G401 (cell line): ENCODE results near the gene TBCD. TPM values are rescaled to one million over a fixed set of nuclear protein-coding genes. Genes with fewer than 3 reads are reported as not detected.
A peak's percentile ranks its signal among the peaks of the same experiment; 100 is the strongest.

Experiments used
- DNase-seq: peaks from one replicate; pipeline ENCODE4 v3.0.0-alpha.2; 2015; ENCODE audit warnings: low spot score
- in situ Hi-C: cut with HindIII; loops from 2 replicates; pipeline ENCODE4 v1.10.0; 2016; ENCODE audit warnings: low sequenced_read_pairs, mixed read lengths
- total RNA-seq: library from RNA; depleted of rRNA; stranded (reverse); fragments of >200 nt; shearing (Covaris generic); gene quantifications from 2 replicates; pipeline ENCODE4 v1.2.3, GENCODE V29; 2014

Gene TBCD
- total RNA-seq, 1 experiment from 2014 or later = 108 TPM

DNA sequence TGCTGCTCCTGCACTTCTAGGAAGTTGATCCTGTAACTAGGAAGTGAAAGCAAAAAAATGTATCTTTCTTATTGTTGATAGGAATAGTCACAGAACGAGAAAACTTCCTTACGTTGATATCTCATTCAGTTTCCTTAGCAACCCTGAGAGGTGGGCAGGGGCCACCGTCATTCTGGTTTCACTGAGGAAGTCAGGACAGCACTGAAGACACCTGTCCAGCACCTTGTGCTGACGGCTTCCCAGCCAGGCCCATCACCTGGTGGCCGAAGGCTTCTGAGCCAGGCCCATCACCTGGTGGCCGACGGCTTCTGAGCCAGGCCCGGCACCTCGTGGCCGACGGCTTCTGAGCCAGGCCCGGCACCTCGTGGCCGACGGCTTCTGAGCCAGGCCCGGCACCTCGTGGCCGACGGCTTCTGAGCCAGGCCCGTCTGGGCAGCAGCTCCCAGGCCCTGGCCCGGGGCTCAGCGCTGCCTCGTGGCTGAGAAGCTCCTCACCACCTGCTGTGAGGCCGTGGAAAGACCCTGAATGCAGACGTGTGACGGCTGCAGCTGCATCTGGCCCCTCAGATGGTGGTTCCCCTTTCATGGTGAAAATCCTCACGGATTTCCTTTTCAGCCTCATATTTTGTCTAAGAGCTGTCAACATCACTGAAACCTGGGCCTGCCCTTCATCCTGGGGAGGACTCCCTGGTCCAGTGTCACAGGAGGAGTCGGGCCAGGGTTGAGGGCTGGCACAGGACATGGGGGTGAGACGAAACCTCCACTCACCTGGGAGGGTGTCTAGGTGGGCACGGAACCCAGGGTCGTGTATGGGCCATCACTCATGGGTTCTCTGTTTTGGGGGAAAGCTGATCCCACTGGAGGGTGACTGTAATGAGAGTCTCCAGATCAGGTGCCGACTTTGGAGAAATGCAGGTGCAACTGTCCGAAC lies 121.0 kb downstream of the TBCD start:
- in situ Hi-C loops = loop anchor here (5.0 kb wide), 1 partner anchor 36 kb away; no protein-coding TSS in a partner anchor
- DNase-seq = no peak

DNA sequence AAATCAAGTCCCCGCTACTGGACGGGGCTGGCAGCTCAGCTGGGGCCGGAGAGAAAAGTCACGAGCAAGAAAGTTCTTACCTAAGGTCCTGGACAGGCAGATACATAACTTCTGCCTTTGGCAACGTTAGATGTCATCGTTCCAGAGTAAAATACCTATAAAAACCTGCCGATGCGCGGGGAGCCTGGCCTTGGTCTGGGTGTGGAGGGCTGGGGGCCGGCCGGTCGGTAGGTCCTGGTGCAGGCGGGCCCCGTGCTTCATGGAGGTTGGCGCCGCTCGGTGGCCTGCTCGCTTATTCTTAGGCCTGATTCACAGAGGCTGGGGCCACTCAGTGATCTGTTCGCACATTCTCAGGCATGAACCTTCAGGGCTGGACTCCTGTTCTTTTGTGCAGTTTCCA lies 121.7 kb downstream of the TBCD start:
- no peak for DNase-seq
- in situ Hi-C loops = loop anchor here (5.0 kb wide), 1 partner anchor 36 kb away; no protein-coding TSS in a partner anchor

DNA sequence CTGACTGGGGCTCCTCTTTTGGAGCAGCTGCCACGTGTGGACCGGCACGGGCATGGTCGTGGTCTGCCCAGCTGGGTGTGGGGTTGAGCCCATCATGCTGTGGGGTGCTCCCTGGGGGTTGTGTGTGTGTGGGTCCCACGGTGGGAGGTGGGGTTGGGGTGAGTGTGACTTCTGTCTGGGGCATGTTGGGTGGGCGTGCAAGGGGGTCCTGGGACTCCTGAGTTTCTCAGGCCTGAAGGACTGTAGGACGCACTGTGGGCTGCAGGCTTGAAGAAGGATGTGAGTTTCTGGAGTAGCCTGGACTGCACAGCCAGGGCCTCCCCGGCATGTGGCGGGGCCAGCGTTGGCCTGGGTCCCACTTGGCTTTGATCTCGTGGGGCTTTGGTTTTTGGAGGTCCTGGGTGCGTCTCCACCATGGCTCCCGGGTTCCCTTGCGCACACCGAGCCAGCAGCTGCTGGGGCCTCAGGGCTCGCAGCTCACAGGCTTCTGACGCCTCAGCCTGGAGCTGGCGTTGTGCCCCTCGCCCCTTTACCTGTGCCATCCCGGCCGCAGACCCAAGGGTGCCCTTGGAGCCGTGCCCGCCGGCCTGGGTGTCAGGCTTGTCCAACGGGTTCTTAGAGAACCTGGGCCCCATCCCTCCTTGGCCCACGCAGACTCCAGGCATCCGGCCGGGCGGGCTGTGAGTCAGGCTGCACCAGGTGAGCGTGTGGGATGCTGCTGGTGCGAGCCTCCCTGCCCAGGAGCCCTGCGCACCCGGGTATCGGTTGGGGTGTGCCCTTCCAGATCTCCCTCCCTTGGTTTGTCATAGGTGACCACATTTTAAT lies 122.4 kb downstream of the TBCD start:
- DNase-seq = no peak
- in situ Hi-C loops = loop anchor here (5.0 kb wide), 1 partner anchor 37 kb away; no protein-coding TSS in a partner anchor

DNA sequence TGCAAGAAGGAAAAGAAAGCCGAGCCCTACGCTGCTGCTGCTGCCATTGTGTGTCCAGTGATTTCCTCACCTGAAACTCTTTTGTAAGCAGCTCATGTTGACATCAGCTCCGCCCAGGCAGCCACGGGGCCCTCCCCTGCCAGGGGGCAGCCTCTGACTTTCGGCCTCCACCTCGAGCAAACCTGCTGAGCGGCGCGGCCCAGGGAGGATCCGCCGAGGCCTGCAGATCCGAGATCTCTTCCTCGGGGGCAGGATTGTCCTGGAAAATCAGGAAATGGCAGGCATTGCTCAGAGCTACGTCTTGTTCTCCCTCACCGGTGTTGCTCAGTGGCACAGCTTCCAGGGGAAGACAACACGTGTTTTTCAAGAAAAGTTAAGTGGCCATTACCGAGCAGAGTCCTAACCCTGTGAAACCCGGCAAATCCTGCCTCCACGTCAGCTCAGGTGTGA lies 123.6 kb downstream of the TBCD start:
- in situ Hi-C loops = no loop called here
- DNase-seq = no peak

DNA sequence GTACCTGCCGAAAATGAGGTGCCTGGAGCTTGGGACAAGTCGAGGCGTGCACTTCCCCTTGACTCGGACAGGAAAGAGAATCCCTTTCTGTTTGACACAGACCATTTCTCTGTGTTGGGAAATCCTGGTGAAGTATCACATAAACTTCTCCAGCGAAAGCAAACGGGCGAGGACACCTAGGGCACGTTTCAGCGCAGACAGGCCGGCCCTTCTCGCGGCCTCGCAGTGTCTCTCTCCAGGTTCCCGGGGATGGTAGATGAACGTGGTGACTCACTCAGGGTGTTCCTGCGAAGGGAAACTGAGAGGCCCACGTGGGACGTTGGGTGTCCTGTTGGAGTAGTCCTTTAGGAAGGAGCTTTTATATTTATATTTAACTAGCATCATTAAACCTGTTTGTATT lies 124.3 kb downstream of the TBCD start:
- DNase-seq = no peak
- in situ Hi-C loops = no loop called here

DNA sequence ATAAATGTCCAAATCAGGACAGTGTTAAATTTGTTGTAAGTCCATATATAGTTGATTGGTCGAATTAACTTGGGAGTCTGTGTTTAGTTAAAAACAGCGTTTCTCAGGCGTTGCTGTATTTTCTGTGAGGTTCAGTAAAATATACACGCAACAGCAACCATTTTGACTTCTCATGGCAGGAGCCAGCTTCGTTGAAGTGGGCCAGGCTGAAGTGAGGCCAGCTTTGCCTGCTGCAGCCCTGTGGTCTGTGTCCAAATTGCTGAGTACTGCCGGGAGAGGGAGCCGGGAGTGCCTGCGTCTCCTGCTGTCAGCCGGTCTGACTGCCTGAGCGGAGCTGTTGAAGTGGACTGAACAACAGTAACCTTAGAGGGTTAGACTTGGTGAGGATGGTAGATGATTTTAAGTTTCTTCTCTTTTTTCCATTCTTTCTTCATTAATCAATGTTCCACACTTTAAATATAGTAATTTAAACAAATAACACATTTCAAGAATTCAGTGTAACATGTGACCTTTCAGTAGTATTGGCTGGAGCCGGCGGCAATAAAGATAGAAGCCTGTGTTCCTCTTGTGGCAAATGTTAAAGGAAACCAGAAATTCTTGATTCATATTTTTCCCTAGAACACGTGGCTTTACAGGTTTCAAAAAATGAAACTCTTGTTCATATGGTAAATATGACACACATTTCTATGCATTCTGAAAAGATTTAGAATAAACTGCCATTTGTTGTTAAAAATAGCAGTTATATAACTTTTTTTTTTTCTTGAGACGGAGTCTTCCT lies 124.9 kb downstream of the TBCD start:
- in situ Hi-C loops = no loop called here
- peak; percentile 97 for DNase-seq

DNA sequence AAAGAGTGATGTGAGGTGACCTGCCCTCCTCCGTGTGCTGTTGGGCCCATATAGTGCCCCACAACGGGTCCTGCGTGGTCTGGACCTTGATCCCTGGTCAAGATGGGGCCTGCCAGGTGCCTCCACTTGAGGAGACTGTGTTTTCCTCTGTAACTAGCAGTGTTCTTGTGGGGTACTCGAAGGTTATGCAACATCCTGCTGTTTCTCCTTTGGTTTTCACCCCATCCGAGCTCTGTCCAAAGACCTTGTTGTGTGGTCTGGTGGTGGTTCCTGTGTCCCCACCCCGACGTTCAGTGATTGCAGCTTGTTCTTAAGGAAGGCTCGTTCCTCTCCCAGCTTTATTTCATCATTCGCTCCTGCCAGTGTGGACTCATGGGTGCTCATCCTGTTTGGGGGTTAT lies 126.7 kb downstream of the TBCD start:
- in situ Hi-C loops = no loop called here
- no peak for DNase-seq

DNA sequence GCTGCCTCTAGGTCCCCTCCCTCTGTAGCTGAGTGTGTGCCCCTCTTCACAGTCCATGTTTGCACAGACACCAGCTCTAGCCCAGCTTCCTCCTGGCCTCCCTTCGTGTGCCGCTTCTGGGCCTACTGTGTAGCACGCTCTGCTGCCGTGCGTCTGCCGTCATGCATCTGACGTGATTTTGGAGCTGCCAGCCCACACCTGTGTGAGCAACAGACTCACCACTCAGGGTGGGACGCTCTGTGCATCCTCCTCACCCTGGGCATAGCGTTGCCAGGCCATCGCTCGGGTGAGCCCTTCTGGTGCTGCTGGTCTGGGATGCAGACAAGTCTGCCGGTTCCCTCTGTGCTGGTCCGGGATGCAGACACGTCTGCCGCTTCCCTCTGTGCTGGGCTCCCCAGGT lies 127.4 kb downstream of the TBCD start:
- DNase-seq = no peak
- in situ Hi-C loops = no loop called here

DNA sequence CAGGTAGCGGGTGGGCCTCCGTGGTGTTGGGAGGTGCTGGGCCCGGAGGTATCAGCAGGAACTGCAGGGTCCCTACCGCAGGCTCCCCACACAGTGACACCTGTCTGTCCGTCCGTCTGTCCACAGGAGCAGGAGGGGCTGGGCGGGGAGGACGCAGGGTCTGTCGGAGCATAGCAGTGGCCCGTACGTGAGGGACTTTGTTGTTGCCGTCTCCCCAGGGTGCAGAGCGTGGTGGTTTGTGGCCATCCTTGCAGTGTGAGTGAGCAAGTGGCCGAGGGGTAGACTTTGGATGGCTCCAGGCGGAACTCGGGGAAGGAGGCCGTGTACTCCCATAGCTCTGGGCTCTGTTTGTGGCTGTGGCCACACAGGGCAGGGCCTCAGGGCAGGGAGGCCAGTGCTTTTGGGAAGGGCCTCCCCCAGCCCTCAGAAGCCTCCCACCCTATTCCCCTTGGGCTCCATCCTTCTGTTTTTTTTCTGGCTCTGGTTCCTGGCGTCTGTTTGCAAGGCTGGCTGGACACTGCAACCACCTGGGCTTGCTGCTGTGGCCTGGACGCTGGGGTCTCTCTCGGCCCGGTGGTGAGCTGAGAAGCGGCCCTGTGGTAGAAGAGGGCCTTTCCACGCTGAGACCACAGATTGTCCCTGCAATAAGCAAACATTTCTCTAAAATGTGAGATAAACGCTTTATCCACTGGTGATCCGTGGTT lies 128.9 kb downstream of the TBCD start:
- DNase-seq = peak; percentile 43
- in situ Hi-C loops = no loop called here

DNA sequence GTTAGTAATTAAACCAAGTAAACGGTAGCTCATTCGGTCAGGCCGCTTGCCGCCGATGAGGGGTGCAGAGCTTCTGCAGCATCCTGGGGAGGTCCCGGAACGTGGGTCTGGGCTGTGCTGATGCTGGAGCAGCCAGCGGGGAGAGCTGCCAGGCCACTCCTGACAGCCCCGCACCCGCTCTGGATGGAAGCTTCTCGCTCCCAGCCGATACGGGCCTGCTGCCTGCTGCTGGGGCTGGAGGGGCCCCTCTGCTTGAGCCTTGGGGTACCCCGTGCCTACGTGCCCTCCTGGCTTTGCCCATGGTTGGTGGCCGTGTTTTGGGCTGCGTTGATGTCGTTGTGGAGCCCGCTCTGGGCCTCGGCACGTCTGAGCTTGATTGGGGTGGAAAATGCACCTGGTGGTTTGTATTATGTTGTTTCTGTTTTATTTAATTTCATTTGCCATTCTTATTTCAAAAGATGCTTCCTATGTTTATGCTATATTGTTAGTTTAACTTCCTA lies 129.5 kb downstream of the TBCD start:
- in situ Hi-C loops = no loop called here
- DNase-seq = no peak

DNA sequence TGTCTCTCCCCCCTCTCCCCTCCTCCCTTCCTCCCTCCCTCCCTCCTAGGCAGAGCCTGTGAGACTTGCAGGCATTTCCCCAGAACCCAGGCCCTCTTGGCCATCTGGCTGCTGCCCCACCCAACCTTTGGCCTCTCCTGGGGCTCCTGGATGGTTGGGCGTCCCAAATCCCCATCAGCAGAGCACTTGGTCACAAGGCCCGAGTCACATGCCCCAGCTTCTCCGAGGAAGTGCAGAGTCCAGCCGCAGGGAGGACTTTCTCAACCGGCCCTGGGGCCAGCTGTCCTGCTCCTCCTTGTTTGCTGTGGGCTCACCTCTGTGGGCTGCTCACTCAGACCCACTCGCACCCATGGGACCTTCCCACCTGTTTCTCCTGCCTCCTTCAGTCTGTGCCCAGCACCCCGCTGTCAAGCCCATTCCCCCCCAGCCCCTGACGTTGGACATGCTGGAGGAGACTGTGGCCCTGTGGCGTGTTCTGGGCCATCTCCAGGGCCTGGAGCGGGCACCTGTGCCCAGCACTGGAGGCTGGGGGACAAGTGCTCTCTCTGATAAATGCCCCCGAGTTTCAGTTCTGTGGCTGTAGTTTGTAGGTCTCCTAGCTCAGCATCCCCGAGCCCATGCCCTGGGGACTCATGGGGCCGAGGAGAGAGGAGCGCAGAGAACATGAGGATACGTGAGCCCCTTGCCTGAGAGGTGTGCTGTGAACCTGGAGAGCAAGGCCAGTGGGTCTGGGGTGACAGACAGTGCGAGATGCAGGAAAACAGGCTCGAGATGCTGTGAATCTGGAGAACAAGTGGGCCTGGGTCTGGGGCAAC lies 130.2 kb downstream of the TBCD start:
- in situ Hi-C loops = no loop called here
- DNase-seq = no peak

DNA sequence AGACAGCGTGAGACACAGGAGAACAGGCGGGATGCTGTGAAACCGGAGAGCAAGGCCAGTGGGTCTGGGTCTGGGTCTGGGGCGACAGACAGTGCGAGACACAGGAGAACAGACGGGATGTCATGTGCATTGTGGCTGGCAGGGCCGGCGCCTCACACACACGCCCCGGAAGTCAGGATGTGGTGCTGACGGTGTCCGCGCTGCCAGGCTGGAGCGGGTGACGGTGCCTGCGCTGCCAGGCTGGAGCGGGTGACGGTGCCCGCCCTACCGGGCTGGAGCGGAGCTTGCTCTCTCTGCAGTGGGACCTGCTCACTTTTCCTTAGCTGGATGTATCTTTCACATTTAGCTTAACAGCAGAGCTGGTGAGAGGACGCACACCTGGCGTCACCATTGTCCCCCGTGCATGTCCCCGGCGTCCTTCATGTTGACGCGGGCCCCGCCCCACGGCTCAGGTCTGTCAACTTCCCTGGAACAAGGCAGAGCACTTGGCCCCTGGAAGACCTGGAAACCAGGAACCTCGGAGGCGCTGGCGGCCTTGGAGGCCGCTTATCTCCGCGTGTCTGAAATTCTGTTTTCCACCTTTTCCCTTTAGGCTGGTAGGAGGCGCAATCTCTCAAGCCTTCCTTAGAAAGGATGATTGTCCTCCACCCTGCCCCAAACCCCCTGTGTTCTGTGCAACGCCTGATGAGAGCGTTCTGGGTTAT lies 131.0 kb downstream of the TBCD start:
- peak; percentile 59 for DNase-seq
- in situ Hi-C loops = no loop called here

DNA sequence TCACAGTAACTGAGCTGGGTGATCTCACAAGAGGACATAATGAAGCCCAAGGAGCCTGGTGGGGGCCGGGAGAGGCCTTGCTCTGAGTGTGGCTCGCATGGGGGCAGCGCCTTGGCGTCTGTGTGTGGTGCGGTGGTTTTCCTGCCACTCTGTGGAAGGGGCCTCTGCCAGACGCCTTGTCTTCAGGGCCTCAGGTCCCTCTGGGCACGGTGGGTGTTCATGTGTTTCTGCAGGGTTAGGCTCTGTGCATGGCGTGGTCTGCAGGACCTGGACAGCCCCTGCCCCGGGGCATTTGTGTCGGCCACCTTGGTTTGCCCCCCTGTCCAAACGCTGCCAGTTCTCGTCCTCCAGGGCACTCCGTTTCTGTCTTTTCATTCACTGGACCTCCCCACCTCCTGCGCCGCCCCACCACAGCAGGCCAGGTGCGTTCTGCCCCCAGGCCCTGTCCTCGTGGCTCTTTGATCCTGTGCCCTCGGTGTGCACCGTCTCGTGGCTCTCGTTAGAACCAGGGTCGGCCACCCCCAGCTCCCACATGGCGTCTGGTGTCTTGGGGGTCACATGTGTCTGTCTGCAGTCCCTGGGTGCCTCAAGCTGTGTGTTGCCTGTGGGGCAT lies 131.7 kb downstream of the TBCD start:
- in situ Hi-C loops = no loop called here
- DNase-seq = no peak

DNA sequence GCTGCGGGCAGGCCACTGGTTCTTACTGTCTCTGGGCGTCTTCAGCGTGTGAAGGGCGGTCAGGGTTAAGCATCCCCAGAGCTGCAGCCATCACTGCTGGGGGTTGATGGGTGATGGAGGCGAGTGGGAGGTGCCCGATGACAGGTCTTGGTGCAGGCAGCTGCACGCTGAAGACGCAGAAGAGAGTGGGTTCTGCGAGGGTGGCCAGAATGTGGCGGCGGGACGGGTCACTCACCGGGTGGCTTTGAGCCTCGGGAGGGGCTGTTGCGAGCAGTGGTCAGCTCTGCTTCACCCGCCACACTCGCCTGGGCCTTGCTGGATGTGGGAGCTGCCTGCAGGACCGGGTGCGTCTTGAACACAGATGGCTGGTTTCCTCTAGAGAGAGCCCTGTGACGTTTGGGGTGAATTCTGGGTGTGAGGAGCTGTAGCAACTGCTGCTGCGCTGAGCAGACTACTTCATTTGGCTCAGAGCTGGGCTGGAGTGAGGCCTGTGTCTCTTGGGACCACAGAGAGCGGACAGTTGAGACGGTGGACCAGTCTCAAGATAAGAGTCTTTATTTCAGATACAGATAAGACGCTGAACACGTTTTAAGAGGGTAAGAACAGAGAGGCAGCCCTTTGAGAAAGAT lies 132.6 kb downstream of the TBCD start:
- DNase-seq = no peak
- in situ Hi-C loops = no loop called here

DNA sequence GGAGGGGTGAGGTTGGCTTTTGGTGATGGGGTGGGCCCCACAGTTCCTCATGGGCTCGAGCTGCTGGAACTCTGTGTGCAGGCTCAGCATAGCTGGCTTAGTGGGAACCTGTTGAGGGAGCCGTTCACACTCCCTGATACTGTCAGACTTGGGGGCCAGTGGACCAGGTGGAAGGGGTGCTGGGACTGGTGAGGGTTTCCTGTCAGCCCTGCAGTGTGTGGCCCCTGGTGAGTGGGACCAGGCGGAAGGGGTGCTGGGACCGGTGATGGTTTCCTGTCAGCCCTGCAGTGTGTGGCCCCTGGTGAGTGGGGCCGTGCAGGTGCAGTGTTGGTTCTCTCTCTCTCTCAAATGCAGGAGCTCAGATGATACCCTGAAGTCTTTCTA lies 133.1 kb downstream of the TBCD start:
- DNase-seq = no peak
- in situ Hi-C loops = no loop called here
